OCI-LY1 (cell line): ENCODE measurements around the gene CGB2.

Experiments
- CTCF ChIP-seq: fragments of 200-600 bp; sonication (generic), shearing (Covaris generic); IDR thresholded peaks from 2 replicates; pipeline ENCODE4 v1.5.1; 2017; ENCODE audit warnings: mild to moderate bottlenecking, antibody characterized with exemption, low read length, moderate library complexity, mixed read lengths
- EZH2 ChIP-seq: fragments of 200-600 bp; sonication (generic), shearing (Covaris generic); IDR thresholded peaks from 2 replicates; pipeline ENCODE4 v1.8.0; 2017; ENCODE audit warnings: borderline replicate concordance, mixed run types, mild to moderate bottlenecking, antibody characterized with exemption, low read length, moderate library complexity, mixed read lengths

- TF ChIP-seq EZH2 (no peak), CTCF (no peak)
Observed at GRCh38 chr19:49058562-49058961, 26.9 kb downstream of the CGB2 start.
